ENCODE results near the gene MCC.

DNA sequence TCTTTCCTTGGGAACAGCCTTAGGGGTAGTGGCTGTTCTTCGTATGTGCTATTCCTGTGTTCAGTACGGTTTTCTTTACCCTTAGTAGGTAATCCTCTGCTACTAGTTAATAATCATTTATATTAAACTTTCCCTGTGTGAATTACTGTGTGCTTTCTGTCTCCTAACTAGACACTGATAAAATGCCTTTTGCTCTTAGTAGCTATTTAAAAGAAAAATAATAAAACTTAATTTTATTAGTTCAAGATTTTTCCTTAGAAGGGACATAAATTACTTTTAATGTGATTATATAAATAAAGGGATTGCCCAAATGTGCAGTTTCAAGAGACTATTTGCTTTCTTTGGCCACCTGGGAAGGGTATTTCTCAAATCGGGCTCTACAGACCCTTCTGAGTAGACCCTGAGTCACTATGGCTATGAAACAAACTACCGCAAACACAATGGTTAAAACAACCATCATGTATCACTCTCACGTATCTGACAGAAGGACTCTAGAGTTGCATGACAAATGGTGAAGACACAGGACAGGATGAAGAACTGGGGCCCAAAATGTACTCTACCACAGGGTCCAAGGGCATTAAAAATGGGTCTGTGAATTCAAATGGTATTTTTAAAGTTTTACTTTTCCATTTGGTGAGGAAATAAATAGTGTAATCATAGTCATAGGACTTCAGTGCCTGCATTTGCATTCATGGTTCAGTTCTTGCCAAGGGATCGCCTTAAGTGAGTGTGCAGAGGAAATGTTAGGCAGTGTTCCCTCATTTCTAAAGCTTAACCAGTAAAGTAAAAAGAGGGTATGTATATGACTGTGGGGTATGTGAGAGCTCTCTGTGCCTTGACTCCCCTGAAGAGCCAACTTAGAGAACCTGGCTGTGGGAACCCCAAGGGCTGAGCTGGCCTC lies 150.5 kb downstream of the MCC start:
- TF ChIP-seq, protein P1, sequence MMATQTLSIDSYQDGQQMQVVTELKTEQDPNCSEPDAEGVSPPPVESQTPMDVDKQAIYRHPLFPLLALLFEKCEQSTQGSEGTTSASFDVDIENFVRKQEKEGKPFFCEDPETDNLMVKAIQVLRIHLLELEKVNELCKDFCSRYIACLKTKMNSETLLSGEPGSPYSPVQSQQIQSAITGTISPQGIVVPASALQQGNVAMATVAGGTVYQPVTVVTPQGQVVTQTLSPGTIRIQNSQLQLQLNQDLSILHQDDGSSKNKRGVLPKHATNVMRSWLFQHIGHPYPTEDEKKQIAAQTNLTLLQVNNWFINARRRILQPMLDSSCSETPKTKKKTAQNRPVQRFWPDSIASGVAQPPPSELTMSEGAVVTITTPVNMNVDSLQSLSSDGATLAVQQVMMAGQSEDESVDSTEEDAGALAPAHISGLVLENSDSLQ (IDR thresholded peaks at IDR 0.05), result no peak
- TF ChIP-seq FOXM1 (IDR thresholded peaks at IDR 0.05; ENCODE audit: borderline replicate concordance) (no peak), TARDBP (IDR thresholded peaks at IDR 0.05) (no peak), ARNT (IDR thresholded peaks at IDR 0.05) (no peak)
